HepG2 (cell line): Measurements from ENCODE around the gene LEFTY2. TPM values are rescaled to one million over a fixed set of nuclear protein-coding genes. Genes with fewer than 3 reads are reported as not detected.

Experiments used
- BHLHE40 ChIP-seq: IDR thresholded peaks from 2 replicates; pipeline ENCODE4 v1.6.1; 2011; ENCODE audit warnings: low read length, improper control_type of control experiment
- DMAP1 ChIP-seq: IDR thresholded peaks from 2 replicates; pipeline ENCODE4 v1.6.1; 2016
- FOSL1 ChIP-seq: sonication (generic); formaldehyde crosslinking; IDR thresholded peaks from 2 replicates; pipeline ENCODE4 v1.9.0; 2021; ENCODE audit warnings: missing genetic modification reagents, borderline replicate concordance
- FOXM1 ChIP-seq: sonication (generic); formaldehyde crosslinking; IDR thresholded peaks from 2 replicates; pipeline ENCODE4 v1.5.0; 2020; ENCODE audit warnings: missing genetic modification reagents
- GATA4 ChIP-seq: sonication (generic); IDR thresholded peaks from 2 replicates; pipeline ENCODE4 v1.6.1; 2016; ENCODE audit warnings: antibody characterized with exemption, low read depth, borderline replicate concordance
- HOXA3 ChIP-seq: sonication (generic); formaldehyde crosslinking; IDR thresholded peaks from 2 replicates; pipeline ENCODE4 v1.5.0; 2020; ENCODE audit warnings: missing genetic modification reagents
- PHF21A ChIP-seq: sonication (generic); formaldehyde crosslinking; IDR thresholded peaks from 2 replicates; pipeline ENCODE4 v1.5.0; 2020; ENCODE audit warnings: mild to moderate bottlenecking, missing genetic modification reagents
- ZFP62 ChIP-seq: sonication (generic); formaldehyde crosslinking; IDR thresholded peaks from 2 replicates; pipeline ENCODE4 v1.4.0; 2020; ENCODE audit warnings: missing genetic modification reagents
- ZNF256 ChIP-seq: sonication (generic); formaldehyde crosslinking; conservative IDR thresholded peaks from 2 replicates; pipeline ENCODE4 v1.4.0; 2020; ENCODE audit warnings: missing genetic modification reagents
- ZNF614 ChIP-seq: IDR thresholded peaks from 2 replicates; pipeline ENCODE4 v1.6.1; 2018; ENCODE audit warnings: missing biosample characterization, missing genetic modification reagents, inconsistent platforms, borderline replicate concordance
- ZNF746 ChIP-seq: sonication (generic); formaldehyde crosslinking; IDR thresholded peaks from 2 replicates; pipeline ENCODE4 v1.8.0; 2022; ENCODE audit warnings: mild to moderate bottlenecking, missing genetic modification reagents
- polyA plus RNA-seq, 8 experiments: library from polyadenylated mRNA; depleted of rRNA in 3 of 8; stranded (reverse) in 7 of 8; unstranded in 1 of 8; fragments of >200 nt; fragmentation: Illumina TruSeq in 4 of 8; extraction: Trizol in 4 of 8; gene quantifications; 2 replicates each; pipeline versions ENCODE4 v1.2.1 to v1.2.3, GENCODE V29; 2011 to 2016; ENCODE audit warnings: low read depth in 4 of 8, missing spikeins in 1 of 8, mixed read lengths in 1 of 8; ENCODE audit not compliant: insufficient read depth in 1 of 8
- total RNA-seq, 5 experiments: library from RNA; depleted of rRNA; stranded (reverse); fragments of >200 nt; fragmentation: Illumina TruSeq; extraction: Trizol; gene quantifications; 2 replicates each; pipeline ENCODE4 v1.2.3, GENCODE V29; 2016; ENCODE audit warnings: low read depth in 1 of 5
- TF ChIP-seq, protein P1 (sequence below), 2 experiments: sonication (generic) in 1 of 2; formaldehyde crosslinking in 1 of 2; IDR thresholded peaks; 2 replicates each; pipeline versions ENCODE4 v1.6.1 to v1.9.0; 2014 to 2022; ENCODE audit warnings: antibody characterized with exemption in 1 of 2, borderline replicate concordance in 1 of 2, inconsistent platforms in 1 of 2, low read depth in 1 of 2, missing genetic modification reagents in 1 of 2
- TF ChIP-seq, protein P2 (sequence below): sonication (generic); formaldehyde crosslinking; IDR thresholded peaks from 2 replicates; pipeline ENCODE4 v1.4.0; 2020; ENCODE audit warnings: missing genetic modification reagents
- TF ChIP-seq, protein P3 (sequence below): sonication (generic); formaldehyde crosslinking; IDR thresholded peaks from 2 replicates; pipeline ENCODE4 v1.5.1; 2020; ENCODE audit warnings: mild to moderate bottlenecking, missing genetic modification reagents, moderate library complexity
- TF ChIP-seq, protein P4 (sequence below): fragments of 450-650 bp; IDR thresholded peaks from 2 replicates; pipeline ENCODE4 v1.6.1; 2016

Gene LEFTY2
- total and polyA plus RNA-seq, 2 of the 13 experiments (the other 11 are each of a cell fraction or from before 2014, with no cell fraction given), result 0.13 to 0.33 TPM

DNA sequence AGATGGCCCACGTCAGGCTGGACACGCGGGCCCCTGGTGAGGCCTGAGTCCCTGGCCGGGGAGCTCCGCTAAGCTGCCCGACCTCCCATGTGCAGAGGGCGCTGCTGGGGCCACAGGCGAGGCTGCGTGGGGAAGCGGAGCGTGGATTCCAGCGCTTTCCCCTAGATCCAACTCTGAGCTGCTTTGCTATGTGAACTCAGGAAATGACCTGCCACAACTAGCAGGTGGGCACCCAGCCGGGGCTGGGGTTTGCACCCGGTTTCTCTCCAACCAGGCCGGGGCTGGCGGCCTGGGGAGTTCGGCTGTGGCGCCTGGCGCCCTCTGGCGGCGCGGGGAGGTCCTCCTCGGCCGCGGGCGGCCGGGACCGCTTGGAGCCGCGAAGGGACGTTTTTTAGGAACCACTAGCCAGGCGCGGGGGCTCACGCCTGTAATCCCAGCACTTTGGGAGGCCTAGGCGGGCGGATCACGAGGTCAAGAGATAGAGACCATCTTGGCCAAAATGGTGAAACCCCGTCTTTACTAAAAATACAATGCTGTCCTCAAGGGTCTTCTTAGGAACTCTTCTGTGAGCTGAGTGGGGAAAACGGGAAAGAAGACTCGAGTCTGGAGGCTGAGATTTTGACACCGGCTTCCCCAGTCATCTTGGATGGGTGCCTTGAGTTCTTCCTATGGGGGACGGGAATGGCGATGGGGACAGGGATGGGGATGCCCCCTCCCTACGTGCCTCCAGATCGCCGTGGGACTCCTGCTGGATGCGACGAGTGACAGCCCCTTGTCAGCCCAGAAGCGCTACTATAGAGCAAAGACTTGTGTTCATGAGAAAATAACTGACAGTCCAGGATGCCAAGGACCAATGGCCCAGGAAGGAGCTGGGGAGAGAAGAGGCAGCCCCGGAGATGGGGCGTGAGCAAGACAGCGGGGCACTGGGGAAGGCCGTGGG is 29.6 kb downstream of the LEFTY2 start (continued):
- TF ChIP-seq FOSL1 (CRISPR knock-in tag) (no peak), ZNF256 (CRISPR knock-in tag) (no peak), ZFP62 (CRISPR knock-in tag) (no peak), PHF21A (CRISPR knock-in tag) (no peak; the same call in 1 of the 2 replicates), DMAP1 (no peak), BHLHE40 (no peak), GATA4 (no peak), ZNF614 (CRISPR knock-in tag) (peak; percentile 46; the same call in 1 of the 2 replicates), HOXA3 (CRISPR knock-in tag) (peak; percentile 36; the same call in 1 of the 2 replicates), ZNF746 (CRISPR knock-in tag) (no peak), FOXM1 (CRISPR knock-in tag) (no peak)
- TF ChIP-seq, protein P1, sequence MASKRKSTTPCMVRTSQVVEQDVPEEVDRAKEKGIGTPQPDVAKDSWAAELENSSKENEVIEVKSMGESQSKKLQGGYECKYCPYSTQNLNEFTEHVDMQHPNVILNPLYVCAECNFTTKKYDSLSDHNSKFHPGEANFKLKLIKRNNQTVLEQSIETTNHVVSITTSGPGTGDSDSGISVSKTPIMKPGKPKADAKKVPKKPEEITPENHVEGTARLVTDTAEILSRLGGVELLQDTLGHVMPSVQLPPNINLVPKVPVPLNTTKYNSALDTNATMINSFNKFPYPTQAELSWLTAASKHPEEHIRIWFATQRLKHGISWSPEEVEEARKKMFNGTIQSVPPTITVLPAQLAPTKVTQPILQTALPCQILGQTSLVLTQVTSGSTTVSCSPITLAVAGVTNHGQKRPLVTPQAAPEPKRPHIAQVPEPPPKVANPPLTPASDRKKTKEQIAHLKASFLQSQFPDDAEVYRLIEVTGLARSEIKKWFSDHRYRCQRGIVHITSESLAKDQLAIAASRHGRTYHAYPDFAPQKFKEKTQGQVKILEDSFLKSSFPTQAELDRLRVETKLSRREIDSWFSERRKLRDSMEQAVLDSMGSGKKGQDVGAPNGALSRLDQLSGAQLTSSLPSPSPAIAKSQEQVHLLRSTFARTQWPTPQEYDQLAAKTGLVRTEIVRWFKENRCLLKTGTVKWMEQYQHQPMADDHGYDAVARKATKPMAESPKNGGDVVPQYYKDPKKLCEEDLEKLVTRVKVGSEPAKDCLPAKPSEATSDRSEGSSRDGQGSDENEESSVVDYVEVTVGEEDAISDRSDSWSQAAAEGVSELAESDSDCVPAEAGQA (IDR thresholded peaks at IDR 0.05; ENCODE audit: low read depth), result no peak
- TF ChIP-seq, protein P1 (CRISPR knock-in tag; IDR thresholded peaks at IDR 0.05; ENCODE audit: borderline replicate concordance), result no peak
- TF ChIP-seq, protein P2, sequence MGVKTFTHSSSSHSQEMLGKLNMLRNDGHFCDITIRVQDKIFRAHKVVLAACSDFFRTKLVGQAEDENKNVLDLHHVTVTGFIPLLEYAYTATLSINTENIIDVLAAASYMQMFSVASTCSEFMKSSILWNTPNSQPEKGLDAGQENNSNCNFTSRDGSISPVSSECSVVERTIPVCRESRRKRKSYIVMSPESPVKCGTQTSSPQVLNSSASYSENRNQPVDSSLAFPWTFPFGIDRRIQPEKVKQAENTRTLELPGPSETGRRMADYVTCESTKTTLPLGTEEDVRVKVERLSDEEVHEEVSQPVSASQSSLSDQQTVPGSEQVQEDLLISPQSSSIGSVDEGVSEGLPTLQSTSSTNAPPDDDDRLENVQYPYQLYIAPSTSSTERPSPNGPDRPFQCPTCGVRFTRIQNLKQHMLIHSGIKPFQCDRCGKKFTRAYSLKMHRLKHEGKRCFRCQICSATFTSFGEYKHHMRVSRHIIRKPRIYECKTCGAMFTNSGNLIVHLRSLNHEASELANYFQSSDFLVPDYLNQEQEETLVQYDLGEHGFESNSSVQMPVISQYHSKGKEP (CRISPR knock-in tag), result no peak
- TF ChIP-seq, protein P3, sequence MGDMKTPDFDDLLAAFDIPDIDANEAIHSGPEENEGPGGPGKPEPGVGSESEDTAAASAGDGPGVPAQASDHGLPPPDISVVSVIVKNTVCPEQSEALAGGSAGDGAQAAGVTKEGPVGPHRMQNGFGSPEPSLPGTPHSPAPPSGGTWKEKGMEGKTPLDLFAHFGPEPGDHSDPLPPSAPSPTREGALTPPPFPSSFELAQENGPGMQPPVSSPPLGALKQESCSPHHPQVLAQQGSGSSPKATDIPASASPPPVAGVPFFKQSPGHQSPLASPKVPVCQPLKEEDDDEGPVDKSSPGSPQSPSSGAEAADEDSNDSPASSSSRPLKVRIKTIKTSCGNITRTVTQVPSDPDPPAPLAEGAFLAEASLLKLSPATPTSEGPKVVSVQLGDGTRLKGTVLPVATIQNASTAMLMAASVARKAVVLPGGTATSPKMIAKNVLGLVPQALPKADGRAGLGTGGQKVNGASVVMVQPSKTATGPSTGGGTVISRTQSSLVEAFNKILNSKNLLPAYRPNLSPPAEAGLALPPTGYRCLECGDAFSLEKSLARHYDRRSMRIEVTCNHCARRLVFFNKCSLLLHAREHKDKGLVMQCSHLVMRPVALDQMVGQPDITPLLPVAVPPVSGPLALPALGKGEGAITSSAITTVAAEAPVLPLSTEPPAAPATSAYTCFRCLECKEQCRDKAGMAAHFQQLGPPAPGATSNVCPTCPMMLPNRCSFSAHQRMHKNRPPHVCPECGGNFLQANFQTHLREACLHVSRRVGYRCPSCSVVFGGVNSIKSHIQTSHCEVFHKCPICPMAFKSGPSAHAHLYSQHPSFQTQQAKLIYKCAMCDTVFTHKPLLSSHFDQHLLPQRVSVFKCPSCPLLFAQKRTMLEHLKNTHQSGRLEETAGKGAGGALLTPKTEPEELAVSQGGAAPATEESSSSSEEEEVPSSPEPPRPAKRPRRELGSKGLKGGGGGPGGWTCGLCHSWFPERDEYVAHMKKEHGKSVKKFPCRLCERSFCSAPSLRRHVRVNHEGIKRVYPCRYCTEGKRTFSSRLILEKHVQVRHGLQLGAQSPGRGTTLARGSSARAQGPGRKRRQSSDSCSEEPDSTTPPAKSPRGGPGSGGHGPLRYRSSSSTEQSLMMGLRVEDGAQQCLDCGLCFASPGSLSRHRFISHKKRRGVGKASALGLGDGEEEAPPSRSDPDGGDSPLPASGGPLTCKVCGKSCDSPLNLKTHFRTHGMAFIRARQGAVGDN (CRISPR knock-in tag), result peak; percentile 87
- TF ChIP-seq, protein P4, sequence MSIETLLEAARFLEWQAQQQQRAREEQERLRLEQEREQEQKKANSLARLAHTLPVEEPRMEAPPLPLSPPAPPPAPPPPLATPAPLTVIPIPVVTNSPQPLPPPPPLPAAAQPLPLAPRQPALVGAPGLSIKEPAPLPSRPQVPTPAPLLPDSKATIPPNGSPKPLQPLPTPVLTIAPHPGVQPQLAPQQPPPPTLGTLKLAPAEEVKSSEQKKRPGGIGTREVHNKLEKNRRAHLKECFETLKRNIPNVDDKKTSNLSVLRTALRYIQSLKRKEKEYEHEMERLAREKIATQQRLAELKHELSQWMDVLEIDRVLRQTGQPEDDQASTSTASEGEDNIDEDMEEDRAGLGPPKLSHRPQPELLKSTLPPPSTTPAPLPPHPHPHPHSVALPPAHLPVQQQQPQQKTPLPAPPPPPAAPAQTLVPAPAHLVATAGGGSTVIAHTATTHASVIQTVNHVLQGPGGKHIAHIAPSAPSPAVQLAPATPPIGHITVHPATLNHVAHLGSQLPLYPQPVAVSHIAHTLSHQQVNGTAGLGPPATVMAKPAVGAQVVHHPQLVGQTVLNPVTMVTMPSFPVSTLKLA, result no peak
